Activated naive CD8-positive, alpha-beta T cell treated with anti-CD3 and anti-CD28 coated beads, Interleukin-2, amount 10 ng/mL, durations not matched to agents 7 days and 5 days (primary cell): ENCODE measurements around the gene ZRANB1. TPM values are rescaled to one million over a fixed set of nuclear protein-coding genes. Genes with fewer than 3 reads are reported as not detected.
A peak's percentile ranks its signal among the peaks of the same experiment; 100 is the strongest.
"Not testable (repeated sequence)": the region's sequence is repeated elsewhere in the genome, so short reads cannot be mapped to it uniquely, and the experiment has no call there.

Experiments used
- ATAC-seq: fragments of 150-1000 bp; cut with Tn5 transposase; one replicate; pipeline ENCODE4 v1.10.0; 2021; ENCODE audit warnings: low read depth, moderate library complexity
- POLR2A ChIA-PET: fragments of 350-600 bp; sonication (Branson Sonifier 250); formaldehyde crosslinking; loops from one replicate; lab custom pipeline; 2021; ENCODE audit warnings: antibody characterized with exemption; lab: Charles Lee
- DNase-seq: peaks from one replicate; pipeline ENCODE4 v3.0.0; 2021
- H3K27ac Mint-ChIP-seq: one replicate; pipeline ENCODE4 v1.8.0; 2022; ENCODE audit warnings: mild to moderate bottlenecking, mixed read lengths
- H3K27me3 Mint-ChIP-seq: one replicate; pipeline ENCODE4 v1.8.0; 2022; ENCODE audit warnings: mild to moderate bottlenecking, moderate library complexity, mixed read lengths
- H3K36me3 Mint-ChIP-seq: one replicate; pipeline ENCODE4 v1.8.0; 2021; ENCODE audit warnings: mild to moderate bottlenecking, mixed read lengths
- H3K4me1 Mint-ChIP-seq: one replicate; pipeline ENCODE4 v1.8.0; 2021; ENCODE audit warnings: mixed read lengths
- H3K4me3 Mint-ChIP-seq: one replicate; pipeline ENCODE4 v1.8.0; 2022; ENCODE audit warnings: mild to moderate bottlenecking, moderate library complexity, mixed read lengths
- H3K9me3 Mint-ChIP-seq: one replicate; pipeline ENCODE4 v1.8.0; 2021; ENCODE audit warnings: mixed read lengths
- total RNA-seq, 2 experiments: library from RNA; stranded (reverse); gene quantifications; one replicate each; pipeline ENCODE4 v1.2.3, GENCODE V29; 2021

Gene ZRANB1
- total RNA-seq, 2 experiments from 2014 or later, result 15.3 to 15.8 TPM

GRCh38 chr10:124913167-124913566 is 28.8 kb upstream of the ZRANB1 start:
- no peaks in the 10 kb centered on the region for H3K9me3 Mint-ChIP-seq
- peaks cover 2% of the 10 kb centered on the region for H3K36me3 Mint-ChIP-seq
- H3K4me3 Mint-ChIP-seq, result no peak overlapping the region
- peaks cover 16% of the 10 kb centered on the region for H3K27me3 Mint-ChIP-seq
- DNase-seq, result no peak
- no peak for ATAC-seq
- peaks cover 22% of the 10 kb centered on the region for H3K4me1 Mint-ChIP-seq
- POLR2A ChIA-PET, result no interaction called here
- H3K27ac Mint-ChIP-seq, result no peak overlapping the region

- H3K36me3 Mint-ChIP-seq, H3K27ac Mint-ChIP-seq, ATAC-seq, H3K4me3 Mint-ChIP-seq, POLR2A ChIA-PET, H3K9me3 Mint-ChIP-seq, DNase-seq: not testable (repeated sequence)
- peaks cover 16% of the 10 kb centered on the region for H3K27me3 Mint-ChIP-seq
- H3K4me1 Mint-ChIP-seq, result peaks cover 30% of the 10 kb centered on the region
Observed at GRCh38 chr10:124914398-124914797, 27.5 kb upstream of the ZRANB1 start.

GRCh38 chr10:124916098-124916584 is 25.8 kb upstream of the ZRANB1 start:
- Mint-ChIP-seq H3K4me1 (peaks cover 38% of the 10 kb centered on the region), H3K27me3 (peaks cover 16% of the 10 kb centered on the region), H3K4me3 (peak overlapping the region; percentile 93), H3K9me3 (no peaks in the 10 kb centered on the region), H3K27ac (peak overlapping the region; percentile 94), H3K36me3 (peaks cover 2% of the 10 kb centered on the region)
- POLR2A ChIA-PET, result interaction anchor here (0.7 to 1.8 kb wide), 7 partner anchors 17 to 803 kb away, joined by 3 to 5 read pairs (median 3); partner anchors contain the start of genes ABRAXAS2, EDRF1 and LHPP
- ATAC-seq, result peak; percentile 1
- no peak for DNase-seq

- peak; percentile 96 for ATAC-seq
- Mint-ChIP-seq H3K36me3 (peaks cover 2% of the 10 kb centered on the region), H3K27me3 (peaks cover 9% of the 10 kb centered on the region), H3K4me1 (peaks cover 31% of the 10 kb centered on the region), H3K9me3 (no peaks in the 10 kb centered on the region), H3K4me3 (peak overlapping the region; percentile 93), H3K27ac (peak overlapping the region; percentile 94)
- peak; percentile 97 for DNase-seq
- POLR2A ChIA-PET, result interaction anchor here (0.6 to 1.8 kb wide), 13 partner anchors 9 to 802 kb away, joined by 3 to 5 read pairs (median 3); partner anchors contain the start of genes ABRAXAS2, EDRF1, EEF1AKMT2 and LHPP
Observed at GRCh38 chr10:124916585-124917427, 25.1 kb upstream of the ZRANB1 start.

- POLR2A ChIA-PET, result interaction anchor here (0.6 to 1.8 kb wide), 7 partner anchors 8 to 456 kb away, joined by 3 to 5 read pairs (median 3); partner anchors contain the start of genes ABRAXAS2, EEF1AKMT2 and LHPP
- DNase-seq (peak; percentile 56), ATAC-seq (peak; percentile 7)
- Mint-ChIP-seq H3K36me3 (peaks cover 2% of the 10 kb centered on the region), H3K4me1 (peaks cover 26% of the 10 kb centered on the region), H3K4me3 (peak overlapping the region; percentile 94), H3K27ac (peak overlapping the region; percentile 96), H3K9me3 (no peaks in the 10 kb centered on the region), H3K27me3 (peaks cover 2% of the 10 kb centered on the region)
Observed at GRCh38 chr10:124917428-124918190, 24.3 kb upstream of the ZRANB1 start.

GRCh38 chr10:124918191-124918830 is 23.6 kb upstream of the ZRANB1 start:
- Mint-ChIP-seq H3K9me3 (no peaks in the 10 kb centered on the region), H3K4me1 (peaks cover 25% of the 10 kb centered on the region), H3K27ac (peak overlapping the region; percentile 96), H3K27me3 (no peaks in the 10 kb centered on the region), H3K4me3 (peak overlapping the region; percentile 94), H3K36me3 (peaks cover 2% of the 10 kb centered on the region)
- ATAC-seq (no peak), DNase-seq (no peak)
- POLR2A ChIA-PET, result interaction anchor here (1.6 kb wide), 1 partner anchor 7 kb away, joined by 4 read pairs; no protein-coding TSS in a partner anchor

- no peaks in the 10 kb centered on the region for H3K27me3 Mint-ChIP-seq
- peak overlapping the region; percentile 94 for H3K4me3 Mint-ChIP-seq
- peaks cover 25% of the 10 kb centered on the region for H3K4me1 Mint-ChIP-seq
- no peak for DNase-seq
- H3K27ac Mint-ChIP-seq, result no peak overlapping the region
- POLR2A ChIA-PET, result no interaction called here
- H3K36me3 Mint-ChIP-seq, result peaks cover 2% of the 10 kb centered on the region
- no peak for ATAC-seq
- no peaks in the 10 kb centered on the region for H3K9me3 Mint-ChIP-seq
Observed at GRCh38 chr10:124918906-124919305, 23.0 kb upstream of the ZRANB1 start.

- Mint-ChIP-seq H3K27ac (no peak overlapping the region), H3K27me3 (no peaks in the 10 kb centered on the region), H3K4me3 (no peak overlapping the region), H3K4me1 (peaks cover 29% of the 10 kb centered on the region), H3K9me3 (no peaks in the 10 kb centered on the region), H3K36me3 (peaks cover 5% of the 10 kb centered on the region)
- POLR2A ChIA-PET, result no interaction called here
- no peak for DNase-seq
- no peak for ATAC-seq
Observed at GRCh38 chr10:124921261-124921660, 20.7 kb upstream of the ZRANB1 start.

GRCh38 chr10:124923684-124924083 is 18.2 kb upstream of the ZRANB1 start:
- Mint-ChIP-seq H3K4me1 (peaks cover 19% of the 10 kb centered on the region), H3K36me3 (peaks cover 9% of the 10 kb centered on the region), H3K4me3 (no peak overlapping the region), H3K9me3 (no peaks in the 10 kb centered on the region), H3K27ac (no peak overlapping the region), H3K27me3 (no peaks in the 10 kb centered on the region)
- ATAC-seq (no peak), DNase-seq (no peak)
- POLR2A ChIA-PET, result no interaction called here

- no peak for DNase-seq
- Mint-ChIP-seq H3K27ac (no peak overlapping the region), H3K9me3 (no peaks in the 10 kb centered on the region), H3K4me3 (no peak overlapping the region), H3K36me3 (peaks cover 15% of the 10 kb centered on the region), H3K27me3 (no peaks in the 10 kb centered on the region), H3K4me1 (peaks cover 10% of the 10 kb centered on the region)
- POLR2A ChIA-PET, result interaction anchor here (0.6 to 1.4 kb wide), 2 partner anchors 9 to 626 kb away, joined by 3 to 4 read pairs; no protein-coding TSS in a partner anchor
- ATAC-seq, result no peak
Observed at GRCh38 chr10:124926548-124926947, 15.4 kb upstream of the ZRANB1 start.

GRCh38 chr10:124928087-124928486 is 13.8 kb upstream of the ZRANB1 start:
- DNase-seq (no peak), ATAC-seq (no peak)
- peaks cover 25% of the 10 kb centered on the region for H3K36me3 Mint-ChIP-seq
- H3K9me3 Mint-ChIP-seq, result peaks cover 4% of the 10 kb centered on the region
- peaks cover 10% of the 10 kb centered on the region for H3K4me1 Mint-ChIP-seq
- H3K4me3 Mint-ChIP-seq, result no peak overlapping the region
- no peak overlapping the region for H3K27ac Mint-ChIP-seq
- no peaks in the 10 kb centered on the region for H3K27me3 Mint-ChIP-seq
- POLR2A ChIA-PET, result no interaction called here

GRCh38 chr10:124928545-124928944 is 13.4 kb upstream of the ZRANB1 start:
- no peak for DNase-seq
- ATAC-seq, result no peak
- Mint-ChIP-seq H3K27ac (no peak overlapping the region), H3K36me3 (peaks cover 26% of the 10 kb centered on the region), H3K4me1 (peaks cover 10% of the 10 kb centered on the region), H3K27me3 (no peaks in the 10 kb centered on the region), H3K4me3 (no peak overlapping the region), H3K9me3 (peaks cover 4% of the 10 kb centered on the region)
- POLR2A ChIA-PET, result no interaction called here

GRCh38 chr10:124935946-124936345 is 6.0 kb upstream of the ZRANB1 start:
- Mint-ChIP-seq H3K27ac (no peak overlapping the region), H3K9me3 (peaks cover 4% of the 10 kb centered on the region), H3K27me3 (no peaks in the 10 kb centered on the region), H3K36me3 (peaks cover 14% of the 10 kb centered on the region), H3K4me3 (no peak overlapping the region), H3K4me1 (peaks cover 10% of the 10 kb centered on the region)
- no peak for ATAC-seq
- POLR2A ChIA-PET, result no interaction called here
- DNase-seq, result no peak
